Inferior parietal cortex (tissue), 1 donor: ENCODE measurements around the gene ZNF439.
A peak's percentile ranks its signal among the peaks of the same experiment; 100 is the strongest.
"Not testable (repeated sequence)": the region's sequence is repeated elsewhere in the genome, so short reads cannot be mapped to it uniquely, and the experiment has no call there.

Experiments
- DNase-seq: peaks from one replicate; pipeline ENCODE4 v3.0.0-alpha.2; 2016; ENCODE audit errors: extremely low spot score

The ZNF439 gene

GRCh38 chr19:11868188-11868587 is 19.7 kb downstream of the ZNF439 start:
- DNase-seq, result no peak

GRCh38 chr19:11872624-11873023 is 24.1 kb downstream of the ZNF439 start:
- no peak for DNase-seq

- no peak for DNase-seq
These were observed 25.2 kb downstream of the ZNF439 start for GRCh38 chr19:11873762-11874161.

DNA sequence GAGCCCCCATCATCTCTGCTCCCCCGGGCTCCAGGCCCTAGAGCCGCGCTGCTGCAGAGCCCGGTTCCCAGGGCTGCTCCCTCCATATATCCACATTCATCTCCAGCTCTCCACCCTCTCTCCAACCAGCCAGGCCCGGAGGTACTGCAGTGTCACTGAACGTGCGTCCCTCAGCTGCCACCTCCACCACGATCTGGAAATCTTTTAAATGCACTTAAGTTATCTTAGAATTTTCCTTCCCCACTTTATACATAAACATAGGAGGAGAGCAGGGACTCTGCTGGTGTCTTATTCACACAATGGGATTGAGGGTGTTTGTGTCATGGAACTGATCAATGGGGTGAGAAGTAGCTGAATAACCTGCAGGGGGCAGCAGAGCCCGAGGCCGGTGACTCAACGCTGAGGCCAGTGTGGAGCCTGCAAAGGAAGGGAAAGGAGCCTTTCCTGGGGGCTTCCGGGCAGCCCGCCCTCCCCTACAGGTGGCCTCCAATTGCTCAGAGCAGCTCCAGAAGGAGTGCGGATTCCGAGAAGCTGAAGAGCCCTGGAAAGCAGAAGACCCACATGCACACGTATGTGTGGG is 31.3 kb downstream of the ZNF439 start:
- peak; percentile 5 for DNase-seq

DNA sequence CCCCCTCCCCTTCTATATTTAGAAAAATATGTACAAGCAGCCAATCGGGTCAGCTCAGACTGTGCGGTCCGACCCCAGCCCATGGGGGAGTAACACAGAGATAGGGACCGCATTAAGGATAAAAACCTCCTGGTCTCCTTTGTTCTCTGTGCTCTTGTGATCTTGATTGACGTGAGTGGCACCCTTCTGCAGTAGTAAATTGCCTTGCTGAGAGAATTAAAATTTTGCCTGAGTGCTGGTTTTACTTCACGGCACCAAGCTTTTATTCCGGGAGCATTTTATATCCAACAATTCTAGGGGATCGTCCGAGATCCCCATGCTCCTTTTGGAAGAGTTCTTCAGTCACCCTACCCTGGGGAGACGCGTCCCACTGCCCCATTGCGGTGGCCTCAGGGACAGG is 32.1 kb downstream of the ZNF439 start:
- no peak for DNase-seq

DNA sequence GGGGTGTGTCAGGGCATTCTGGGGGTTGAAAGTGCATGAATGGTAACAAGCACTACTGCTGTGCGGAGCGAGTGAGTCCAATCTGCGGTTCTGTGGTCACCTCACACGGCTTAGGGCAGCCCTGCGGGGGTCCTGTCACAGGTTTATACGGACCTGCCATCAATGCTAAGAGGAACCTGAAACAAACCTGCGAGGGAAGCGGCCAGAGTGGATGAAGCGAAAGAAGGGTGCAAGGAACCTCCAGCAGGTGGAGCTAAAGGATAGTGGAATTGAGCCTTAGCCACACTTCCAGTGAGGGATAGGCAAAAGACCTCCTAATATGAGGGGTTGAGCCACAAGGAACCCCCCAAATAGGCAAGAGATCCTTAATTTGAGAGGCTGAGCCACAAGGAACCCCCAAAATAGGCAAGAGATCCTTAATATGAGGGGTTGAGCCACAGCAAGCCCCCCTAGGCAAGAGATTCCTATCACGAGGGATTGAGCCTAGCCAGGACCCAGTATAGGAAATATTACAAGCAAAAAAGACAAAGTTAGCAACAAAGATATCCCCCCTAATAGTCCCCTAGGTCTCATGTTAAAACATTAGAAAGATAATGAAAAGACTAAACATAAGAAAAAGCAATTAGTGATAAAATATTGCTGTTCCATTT is 32.8 kb downstream of the ZNF439 start:
- DNase-seq, result peak; percentile 78

DNA sequence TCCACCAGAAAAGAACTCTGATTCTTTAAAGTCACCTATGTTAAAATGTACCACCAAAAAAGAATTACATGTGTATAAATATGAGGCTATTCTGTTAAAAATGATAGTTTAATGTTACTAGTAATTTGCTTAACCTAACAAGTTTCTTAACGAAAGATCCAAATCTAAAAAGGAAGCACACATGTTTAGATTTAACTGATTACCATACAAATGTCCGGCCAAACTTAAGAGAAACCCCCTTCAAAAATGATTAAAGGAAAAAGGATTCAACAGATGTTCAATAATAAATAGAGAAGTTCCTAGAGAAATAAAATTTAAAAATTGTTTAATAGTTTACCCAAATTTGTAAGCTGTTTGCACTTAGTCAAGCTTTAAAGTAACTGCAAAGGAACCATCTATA is 34.1 kb downstream of the ZNF439 start:
- DNase-seq, result no peak

DNA sequence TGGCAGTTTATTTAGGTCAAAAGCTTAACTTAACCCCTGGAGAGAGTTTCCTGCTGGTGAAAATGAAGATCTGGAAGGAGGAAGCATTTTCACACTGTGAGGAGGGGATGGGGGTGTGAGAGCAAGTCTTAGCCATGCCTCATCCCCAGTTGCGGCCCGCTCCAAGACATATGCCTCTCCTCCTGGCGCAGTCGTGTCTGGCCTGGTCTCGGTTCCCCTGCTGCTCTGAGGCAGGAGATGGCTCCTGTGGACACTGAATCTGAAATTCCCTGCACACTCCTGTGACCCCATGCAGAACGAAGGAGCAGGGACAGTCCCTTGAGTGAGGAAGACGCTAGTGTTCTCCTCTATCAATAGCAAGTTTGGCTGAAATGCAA is 38.7 kb downstream of the ZNF439 start:
- no peak for DNase-seq

DNA sequence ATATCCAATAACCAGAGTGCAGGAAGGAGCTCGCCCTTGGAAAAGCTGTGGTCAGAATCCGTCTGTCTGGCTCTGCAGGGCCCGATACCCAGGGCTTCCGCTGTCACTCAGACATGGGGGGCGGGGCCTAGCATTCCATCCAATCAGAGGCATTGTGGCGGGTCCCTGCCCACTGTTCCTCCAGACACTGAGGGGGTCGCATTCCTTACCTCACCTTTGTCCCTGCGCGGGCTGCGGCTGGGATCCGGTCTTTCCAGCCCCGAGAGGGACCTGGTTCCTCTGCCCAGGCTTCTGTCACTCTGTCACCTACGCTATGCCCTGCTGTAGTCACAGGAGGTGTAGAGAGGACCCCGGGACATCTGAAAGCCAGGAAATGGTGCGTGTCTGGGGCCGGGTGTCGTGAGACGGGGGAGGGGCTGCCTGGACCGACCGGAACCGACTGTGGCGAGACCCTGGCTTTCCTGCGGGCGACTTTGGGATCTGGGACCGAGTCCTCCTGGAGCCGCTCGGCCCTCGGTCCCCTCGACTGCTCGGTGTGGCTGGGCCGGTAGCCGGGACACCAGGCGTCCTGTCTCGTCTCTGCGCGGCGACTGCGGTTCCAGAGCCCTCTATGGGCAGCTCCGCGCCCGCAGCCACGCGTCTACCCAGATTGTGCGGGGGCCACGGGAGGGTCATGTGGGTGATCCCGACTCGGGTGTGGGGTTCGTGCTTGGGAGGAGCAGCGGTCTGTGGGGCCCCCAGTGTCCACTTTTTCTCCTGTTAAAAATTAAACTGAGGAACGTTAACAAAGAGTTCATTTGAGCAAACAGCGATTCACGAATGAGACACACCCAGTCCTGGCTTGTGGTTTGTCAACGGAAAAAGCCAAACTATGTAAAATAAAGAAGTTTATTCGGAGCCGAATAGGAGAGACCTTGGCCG is 39.3 kb downstream of the ZNF439 start, which contains the start of gene ZNF69:
Gene ZNF69 (plus strand): TSS at position 172 of the 921 bp plus-strand sequence. CDS start 142 bp downstream, at position 314.
- DNase-seq, result peak; percentile 71

DNA sequence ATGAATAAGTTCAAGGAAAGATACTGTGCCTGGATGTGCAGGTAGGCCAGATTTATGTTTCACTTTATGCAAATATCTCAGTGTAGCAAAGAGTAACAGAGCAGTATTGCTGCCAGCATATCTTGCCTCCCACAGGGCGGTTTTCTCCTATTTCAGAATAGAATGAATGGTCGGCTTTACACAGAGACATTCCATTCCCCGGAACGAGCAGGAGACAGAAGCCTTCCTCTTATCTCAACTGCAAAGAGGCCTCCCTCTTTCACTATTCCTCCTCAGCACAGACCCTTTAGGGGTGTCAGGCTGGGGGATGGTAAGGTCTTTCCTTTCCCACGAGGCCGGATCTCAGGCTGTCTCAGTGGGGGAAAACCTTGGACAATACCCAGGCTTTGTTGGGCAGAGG is 41.4 kb downstream of the ZNF439 start:
- DNase-seq, result not testable (repeated sequence)

DNA sequence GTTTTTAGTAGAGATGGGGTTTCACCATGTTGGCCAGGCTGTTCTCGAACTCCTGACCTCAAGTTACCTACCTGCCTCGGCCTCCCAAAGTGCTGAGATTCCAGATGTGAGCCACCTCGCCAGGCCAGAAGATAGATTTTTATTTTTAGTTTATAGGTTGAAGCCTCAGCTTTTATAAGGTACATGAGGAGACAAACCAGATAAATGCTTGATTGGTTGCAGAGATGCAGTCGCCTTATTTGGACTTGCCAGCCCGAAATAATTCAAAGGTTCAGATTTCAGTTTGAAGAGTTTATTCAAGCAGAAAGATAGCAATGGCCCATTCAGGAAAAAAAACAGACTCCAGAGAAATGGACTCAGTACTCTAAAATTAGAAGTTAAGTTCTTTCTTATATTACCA is 42.1 kb downstream of the ZNF439 start:
- no peak for DNase-seq

GRCh38 chr19:11894851-11895250 is 46.3 kb downstream of the ZNF439 start:
- no peak for DNase-seq

DNA sequence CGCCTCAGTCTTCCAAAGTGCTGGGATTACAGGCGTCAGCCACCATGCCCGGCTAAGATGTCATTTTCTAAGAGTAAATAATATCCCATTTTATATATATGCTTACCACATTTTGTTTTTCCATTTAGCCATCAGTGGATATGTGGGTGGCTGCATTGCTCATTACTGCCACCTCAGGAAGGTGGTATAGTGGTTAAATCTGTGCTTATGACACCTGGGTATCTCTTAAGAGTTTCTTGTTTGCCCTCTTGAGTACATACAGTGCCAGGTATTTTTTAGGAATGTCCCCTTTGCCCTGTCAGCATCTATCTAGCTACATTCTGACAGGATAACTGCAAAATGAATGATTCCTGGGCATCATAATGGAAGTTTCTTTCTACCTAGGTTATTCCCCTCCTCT is 53.7 kb downstream of the ZNF439 start:
- no peak for DNase-seq

DNA sequence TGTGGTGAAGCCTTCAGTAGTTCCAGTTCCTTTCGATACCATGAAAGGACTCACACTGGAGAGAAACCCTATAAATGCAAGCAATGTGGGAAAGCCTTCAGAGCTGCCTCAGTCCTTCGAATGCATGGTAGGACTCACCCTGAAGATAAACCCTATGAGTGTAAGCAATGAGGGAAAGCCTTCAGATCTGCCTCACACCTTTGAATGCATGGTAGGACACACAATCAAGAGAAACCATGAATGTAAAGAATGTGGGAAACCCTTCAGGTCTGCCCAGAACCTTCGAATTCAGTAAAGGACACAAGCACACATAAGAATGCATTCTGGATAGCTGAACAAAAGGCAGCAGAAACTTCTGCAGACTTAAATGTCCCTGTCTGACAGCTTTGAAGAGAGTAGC is 57.4 kb downstream of the ZNF439 start:
- no peak for DNase-seq

DNA sequence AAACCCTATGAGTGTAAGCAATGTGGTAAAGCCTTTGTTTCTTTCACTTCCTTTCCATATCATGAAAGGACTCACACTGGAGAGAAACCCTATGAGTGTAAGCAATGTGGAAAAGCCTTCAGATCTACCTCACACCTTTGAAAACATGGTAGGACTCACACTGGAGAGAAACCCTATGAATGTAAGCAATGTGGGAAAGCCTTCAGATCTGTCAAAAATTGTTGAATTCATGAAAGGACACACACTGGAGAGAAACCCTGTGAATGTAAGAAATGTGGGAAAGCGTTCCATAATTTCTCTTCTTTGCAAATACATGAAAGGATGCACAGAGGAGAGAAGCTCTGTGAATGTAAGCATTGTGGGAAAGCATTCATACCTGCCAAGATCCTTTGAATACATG is 63.4 kb downstream of the ZNF439 start:
- not testable (repeated sequence) for DNase-seq

DNA sequence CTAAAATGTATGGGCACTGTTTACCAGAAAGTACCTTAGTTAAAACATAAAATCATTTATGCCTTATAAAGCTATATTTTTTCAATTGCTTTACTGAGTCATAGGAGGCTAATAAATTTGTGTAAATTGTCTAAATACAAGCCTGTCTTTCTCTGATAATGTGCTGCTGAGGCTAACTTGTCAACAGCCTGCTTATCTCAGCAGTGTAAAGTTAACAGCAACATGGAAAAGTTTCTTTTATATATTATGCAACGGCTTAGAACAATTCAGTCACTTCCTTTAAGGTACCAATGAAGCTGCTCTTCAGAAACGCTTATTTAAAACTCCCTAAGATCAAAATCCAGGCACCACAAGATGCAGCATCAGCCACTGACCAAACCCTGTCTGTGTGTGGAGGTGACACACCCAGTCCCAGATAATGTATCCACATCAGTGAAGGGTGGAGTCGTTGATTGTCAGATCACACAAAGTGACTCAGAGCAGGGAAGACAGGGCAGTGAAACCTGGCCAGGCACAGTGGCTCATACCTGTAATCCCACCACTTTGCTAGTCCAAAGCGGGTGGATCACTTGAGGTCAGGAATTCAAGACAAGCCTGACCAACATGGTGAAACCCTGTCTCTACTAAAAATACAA is 66.0 kb downstream of the ZNF439 start:
- DNase-seq, result not testable (repeated sequence)
